Lower leg skin (tissue), 3 donors: Measurements from ENCODE around the gene NGEF.

Experiments
- CTCF ChIP-seq, 3 donors: fragments of 450-650 bp; IDR thresholded peaks; one replicate each; pipeline ENCODE4 v1.5.1; 2016; ENCODE audit warnings: antibody characterized with exemption in 3 of 3, mild to moderate bottlenecking in 3 of 3, moderate library complexity in 2 of 3
- POLR2A ChIP-seq, 2 donors: fragments of 450-650 bp; IDR thresholded peaks; one replicate each; pipeline ENCODE4 v1.6.1; 2016 to 2017; ENCODE audit warnings: antibody characterized with exemption in 2 of 2, mild to moderate bottlenecking in 1 of 2, moderate library complexity in 1 of 2

DNA sequence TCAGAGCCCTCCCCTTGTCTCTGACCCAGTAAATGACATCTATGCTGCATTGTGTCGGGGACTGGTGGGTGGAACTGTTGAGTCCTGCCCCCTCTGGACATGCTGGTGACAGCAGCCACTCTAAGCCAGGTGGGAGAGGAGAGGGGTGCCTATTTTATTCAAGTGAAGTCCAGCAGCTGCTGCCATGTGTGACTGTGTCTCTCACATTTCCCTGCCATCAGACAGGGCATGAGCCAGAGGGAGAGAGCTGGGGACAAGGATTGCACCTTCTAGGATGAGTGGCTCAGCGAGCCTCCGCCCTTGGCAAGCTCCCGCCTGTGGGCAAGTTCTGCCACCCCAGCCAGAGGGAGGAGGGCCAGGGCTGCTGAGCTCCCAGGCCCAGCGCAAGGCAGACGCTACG, 13.7 kb downstream of the NGEF start:
- TF ChIP-seq CTCF (IDR thresholded peaks at IDR 0.05) (no peak), POLR2A (IDR thresholded peaks at IDR 0.05) (no peak)
